Ectodermal cell (in vitro differentiated cells): ENCODE measurements around the gene RPTOR. TPM values are rescaled to one million over a fixed set of nuclear protein-coding genes. Genes with fewer than 3 reads are reported as not detected.

Source experiments
- H3K27ac ChIP-seq: 2 replicates; pipeline ENCODE4 v1.7.0; 2013; ENCODE audit warnings: mild to moderate bottlenecking, low read depth, low read length; ENCODE audit not compliant: insufficient read depth, poor library complexity, severe bottlenecking
- H3K27me3 ChIP-seq: 2 replicates; pipeline ENCODE4 v1.7.0; 2013; ENCODE audit warnings: mild to moderate bottlenecking, low read length; ENCODE audit not compliant: insufficient read depth, control insufficient read depth, poor library complexity, severe bottlenecking
- H3K36me3 ChIP-seq: one replicate; pipeline ENCODE4 v1.7.0; 2013; ENCODE audit warnings: low read length; ENCODE audit not compliant: control insufficient read depth, insufficient read depth
- H3K4me1 ChIP-seq: one replicate; pipeline ENCODE4 v1.7.0; 2013; ENCODE audit warnings: low read length; ENCODE audit not compliant: control insufficient read depth, insufficient read depth
- H3K4me3 ChIP-seq: 2 replicates; pipeline ENCODE4 v1.7.0; 2013; ENCODE audit warnings: low read depth, low read length, control low read depth; ENCODE audit not compliant: insufficient read depth
- H3K9me3 ChIP-seq: 2 replicates; pipeline ENCODE4 v1.7.0; 2013; ENCODE audit warnings: mild to moderate bottlenecking, low read length, moderate library complexity; ENCODE audit not compliant: control insufficient read depth
- WGBS, 2 experiments: methylation state at CpG; one replicate each; pipeline ENCODE4 v1.1.7; 2013; ENCODE audit warnings: missing lambda C conversion rate in 2 of 2; 5-methylcytosine and 5-hydroxymethylcytosine counted together
- polyA plus RNA-seq, 4 experiments: library from polyadenylated mRNA; stranded (reverse); fragments of 50-300 nt; gene quantifications; one replicate each; pipeline ENCODE4 v1.2.3, GENCODE V29; 2013

Gene RPTOR
- 19.9 TPM for polyA plus RNA-seq (2013, experiment 1 of 4)
- 23.9 TPM for polyA plus RNA-seq (2013, experiment 2 of 4)
- 15.9 TPM for polyA plus RNA-seq (2013, experiment 3 of 4)
- 18.6 TPM for polyA plus RNA-seq (2013, experiment 4 of 4)

GRCh38 chr17:80544655-80545498 is at the start of gene RPTOR:
TSS of gene RPTOR (plus strand) at chr17:80544838. CDS start at chr17:80545630, 792 bp downstream.
- H3K36me3 ChIP-seq: no peaks in the 10 kb centered on the region
- H3K9me3 ChIP-seq: no peaks in the 10 kb centered on the region
- peak within 1 kb of the TSS; percentile 38 for H3K27ac ChIP-seq
- H3K27me3 ChIP-seq: peaks cover 7% of the 10 kb centered on the region
- peaks cover 6% of the 10 kb centered on the region for H3K4me1 ChIP-seq
- WGBS, 2 experiments: 0 to 1% methylated on average over 49 of the region's 49 CpGs
- H3K4me3 ChIP-seq: peak within 1 kb of the TSS; percentile 93

GRCh38 chr17:80497726-80498241 is 46.9 kb upstream of the RPTOR start:
- no peaks in the 10 kb centered on the region for H3K9me3 ChIP-seq
- no peaks in the 10 kb centered on the region for H3K36me3 ChIP-seq
- H3K4me1 ChIP-seq: peaks cover 12% of the 10 kb centered on the region
- peaks cover 5% of the 10 kb centered on the region for H3K27me3 ChIP-seq
- H3K4me3 ChIP-seq: no peak overlapping the region
- H3K27ac ChIP-seq: no peak overlapping the region
- WGBS, 2 experiments: 88 to 90% methylated on average over 10 of the region's 10 CpGs

- no peaks in the 10 kb centered on the region for H3K36me3 ChIP-seq
- H3K4me1 ChIP-seq: peaks cover 6% of the 10 kb centered on the region
- no peak overlapping the region for H3K4me3 ChIP-seq
- WGBS, 2 experiments: 85 to 87% methylated on average over 30 of the region's 30 CpGs
- no peaks in the 10 kb centered on the region for H3K9me3 ChIP-seq
- H3K27me3 ChIP-seq: peaks cover 5% of the 10 kb centered on the region
- no peak overlapping the region for H3K27ac ChIP-seq
Measured at GRCh38 chr17:80498242-80498919, 46.3 kb upstream of the RPTOR start.

GRCh38 chr17:80498920-80499410 is 45.7 kb upstream of the RPTOR start:
- H3K27ac ChIP-seq: no peak overlapping the region
- H3K36me3 ChIP-seq: no peaks in the 10 kb centered on the region
- WGBS, 2 experiments: 91 to 92% methylated on average over 11 of the region's 11 CpGs
- peaks cover 7% of the 10 kb centered on the region for H3K27me3 ChIP-seq
- no peak overlapping the region for H3K4me3 ChIP-seq
- no peaks in the 10 kb centered on the region for H3K9me3 ChIP-seq
- peaks cover 4% of the 10 kb centered on the region for H3K4me1 ChIP-seq

GRCh38 chr17:80499560-80499959 is 45.1 kb upstream of the RPTOR start:
- no peaks in the 10 kb centered on the region for H3K36me3 ChIP-seq
- H3K27ac ChIP-seq: no peak overlapping the region
- H3K9me3 ChIP-seq: no peaks in the 10 kb centered on the region
- H3K27me3 ChIP-seq: peaks cover 13% of the 10 kb centered on the region
- WGBS, 2 experiments: 83 to 86% methylated on average over 9 of the region's 9 CpGs
- H3K4me1 ChIP-seq: peaks cover 4% of the 10 kb centered on the region
- H3K4me3 ChIP-seq: no peak overlapping the region

- Histone ChIP-seq H3K4me3 (no peak overlapping the region), H3K4me1 (peaks cover 4% of the 10 kb centered on the region), H3K9me3 (no peaks in the 10 kb centered on the region), H3K27me3 (peaks cover 18% of the 10 kb centered on the region), H3K36me3 (no peaks in the 10 kb centered on the region), H3K27ac (no peak overlapping the region)
- WGBS, 2 experiments: 89 to 92% methylated on average over 22 of the region's 22 CpGs
Measured at GRCh38 chr17:80499961-80500665, 44.5 kb upstream of the RPTOR start.

- WGBS, 2 experiments: 87% methylated on average over 23 to 24 of the region's 24 CpGs
- no peak overlapping the region for H3K4me3 ChIP-seq
- no peaks in the 10 kb centered on the region for H3K36me3 ChIP-seq
- no peak overlapping the region for H3K27ac ChIP-seq
- no peaks in the 10 kb centered on the region for H3K9me3 ChIP-seq
- H3K4me1 ChIP-seq: peaks cover 4% of the 10 kb centered on the region
- peaks cover 29% of the 10 kb centered on the region for H3K27me3 ChIP-seq
Measured at GRCh38 chr17:80501741-80502577, 42.7 kb upstream of the RPTOR start.

GRCh38 chr17:80502578-80502877 is 42.1 kb upstream of the RPTOR start:
- H3K27ac ChIP-seq: no peak overlapping the region
- peaks cover 29% of the 10 kb centered on the region for H3K27me3 ChIP-seq
- H3K9me3 ChIP-seq: no peaks in the 10 kb centered on the region
- H3K4me1 ChIP-seq: peaks cover 4% of the 10 kb centered on the region
- no peaks in the 10 kb centered on the region for H3K36me3 ChIP-seq
- no peak overlapping the region for H3K4me3 ChIP-seq
- WGBS, 2 experiments: 90 to 92% methylated on average over 5 of the region's 5 CpGs

GRCh38 chr17:80503031-80503430 is 41.6 kb upstream of the RPTOR start:
- H3K4me3 ChIP-seq: no peak overlapping the region
- H3K36me3 ChIP-seq: no peaks in the 10 kb centered on the region
- H3K27me3 ChIP-seq: peaks cover 29% of the 10 kb centered on the region
- WGBS, 2 experiments: 83 to 89% methylated on average over 2 of the region's 2 CpGs
- H3K27ac ChIP-seq: no peak overlapping the region
- peaks cover 2% of the 10 kb centered on the region for H3K4me1 ChIP-seq
- no peaks in the 10 kb centered on the region for H3K9me3 ChIP-seq
